SK-N-SH (cell line): Measurements from ENCODE around the gene SEMA4B. TPM values are rescaled to one million over a fixed set of nuclear protein-coding genes. Genes with fewer than 3 reads are reported as not detected.
A peak's percentile ranks its signal among the peaks of the same experiment; 100 is the strongest.

Experiments used
- CTCF ChIA-PET: fragments of 300-600, 350-600 bp; formaldehyde crosslinking; extraction: SDS; loops from one replicate; lab custom pipeline; 2021; lab: Yijun Ruan, JAX
- POLR2A ChIA-PET: fragments of 350-600 bp; sonication (Branson Sonifier 250); formaldehyde crosslinking; extraction: SDS; loops from one replicate; lab custom pipeline; 2020; ENCODE audit warnings: antibody characterized with exemption, inconsistent platforms; lab: Yijun Ruan, JAX
- DNase-seq: peaks from one replicate; pipeline ENCODE4 v3.0.0; 2012
- H2AFZ ChIP-seq: fragments of 200-600 bp; sonication (generic); 2 replicates; pipeline ENCODE4 v1.8.1; 2016; ENCODE audit warnings: antibody characterized with exemption, mild to moderate bottlenecking, low read depth
- H3F3A ChIP-seq: fragments of 200-600 bp; sonication (generic); replicated peaks from 2 replicates; pipeline ENCODE3; 2016; ENCODE audit warnings: antibody characterized with exemption, mild to moderate bottlenecking; ENCODE audit not compliant: insufficient read depth
- H3K27ac ChIP-seq, 2 experiments: fragments of 200-500 bp in 1 of 2; fragments of 200-600 bp in 1 of 2; sonication (Bioruptor generic) in 1 of 2; sonication (generic), shearing (Covaris generic) in 1 of 2; 2 replicates each; pipeline versions ENCODE4 v1.5.1 to v1.6.1; 2014 to 2016; ENCODE audit warnings: low read depth in 2 of 2, inconsistent platforms in 1 of 2, low read length in 1 of 2, mild to moderate bottlenecking in 1 of 2, mixed read lengths in 1 of 2
- H3K27me3 ChIP-seq: fragments of 200-600 bp; sonication (generic), shearing (Covaris generic); 2 replicates; pipeline ENCODE4 v1.6.1; 2016; ENCODE audit warnings: mixed run types; ENCODE audit not compliant: insufficient read depth
- H3K36me3 ChIP-seq, 2 experiments: fragments of 200-500 bp in 1 of 2; fragments of 200-600 bp in 1 of 2; sonication (Bioruptor generic) in 1 of 2; sonication (generic) in 1 of 2; replicated peaks in 1 of 2; 2 replicates each; pipeline versions ENCODE3 to v1.5.1; 2014 to 2016; ENCODE audit warnings: low read length in 1 of 2, mild to moderate bottlenecking in 1 of 2; ENCODE audit not compliant: insufficient read depth in 2 of 2, control insufficient read depth in 1 of 2
- H3K4me1 ChIP-seq, 2 experiments: fragments of 200-500 bp in 1 of 2; fragments of 200-600 bp in 1 of 2; sonication (Bioruptor generic) in 1 of 2; sonication (generic), shearing (Covaris generic) in 1 of 2; 2 replicates each; pipeline versions ENCODE4 v1.5.1 to v1.6.1; 2014 to 2016; ENCODE audit warnings: low read depth in 1 of 2, low read length in 1 of 2, mixed run types in 1 of 2; ENCODE audit not compliant: insufficient read depth in 2 of 2, control insufficient read depth in 1 of 2
- H3K4me2 ChIP-seq: fragments of 200-600 bp; sonication (generic), shearing (Covaris generic); 2 replicates; pipeline ENCODE4 v1.6.1; 2017; ENCODE audit warnings: mixed run types
- H3K4me3 ChIP-seq, 2 experiments: fragments of 200-500 bp in 1 of 2; fragments of 200-600 bp in 1 of 2; sonication (Bioruptor generic) in 1 of 2; sonication (generic), shearing (Covaris generic) in 1 of 2; 2 replicates each; pipeline versions ENCODE4 v1.5.1 to v1.8.1; 2014 to 2016; ENCODE audit warnings: low read depth in 2 of 2, inconsistent platforms in 1 of 2, low read length in 1 of 2, mild to moderate bottlenecking in 1 of 2, mixed read lengths in 1 of 2, moderate library complexity in 1 of 2
- H3K79me2 ChIP-seq: fragments of 200-600 bp; sonication (generic); 2 replicates; pipeline ENCODE4 v1.8.1; 2017; ENCODE audit warnings: mild to moderate bottlenecking; ENCODE audit not compliant: insufficient read depth
- H3K9ac ChIP-seq: fragments of 200-600 bp; sonication (generic); 2 replicates; pipeline ENCODE4 v1.6.1; 2017; ENCODE audit warnings: mixed run types
- H3K9me2 ChIP-seq: fragments of 200-600 bp; sonication (generic); 2 replicates; pipeline ENCODE4 v1.6.1; 2017; ENCODE audit warnings: mixed run types
- H3K9me3 ChIP-seq: fragments of 200-600 bp; sonication (generic); 2 replicates; pipeline ENCODE4 v1.6.1; 2017; ENCODE audit warnings: mixed run types, mild to moderate bottlenecking, moderate library complexity
- H4K20me1 ChIP-seq: fragments of 200-600 bp; sonication (generic); 2 replicates; pipeline ENCODE4 v1.6.1; 2017; ENCODE audit warnings: mild to moderate bottlenecking, mixed run types; ENCODE audit not compliant: insufficient read depth
- CHD2 ChIP-seq: fragments of 150-350 bp; IDR thresholded peaks from 2 replicates; pipeline ENCODE4 v1.6.1; 2018; ENCODE audit warnings: low read length; ENCODE audit not compliant: partially characterized antibody
- EZH2phosphoT487 ChIP-seq: fragments of 200-600 bp; sonication (generic); IDR thresholded peaks from 2 replicates; pipeline ENCODE4 v1.6.1; 2017; ENCODE audit warnings: low read depth, mixed run types, mild to moderate bottlenecking, antibody characterized with exemption, moderate library complexity, borderline replicate concordance
- GATA2 ChIP-seq: sonication (generic); formaldehyde crosslinking; IDR thresholded peaks from 2 replicates; pipeline ENCODE4 v1.5.0; 2020; ENCODE audit warnings: mild to moderate bottlenecking, missing genetic modification reagents
- IRF3 ChIP-seq: fragments of 150-350 bp; IDR thresholded peaks from 2 replicates; pipeline ENCODE4 v1.6.1; 2016; ENCODE audit warnings: mild to moderate bottlenecking, low read depth, low read length
- NFIC ChIP-seq: IDR thresholded peaks from 2 replicates; pipeline ENCODE4 v1.4.0; 2012; ENCODE audit warnings: borderline replicate concordance
- PBX3 ChIP-seq: IDR thresholded peaks from 2 replicates; pipeline ENCODE4; 2012
- POLR2AphosphoS5 ChIP-seq: IDR thresholded peaks from 2 replicates; pipeline ENCODE4 v1.6.1; 2012; ENCODE audit warnings: low read depth, low read length
- RCOR1 ChIP-seq: fragments of 150-350 bp; IDR thresholded peaks from 2 replicates; pipeline ENCODE4 v1.6.1; 2017; ENCODE audit warnings: antibody characterized with exemption, low read length
- REST ChIP-seq: IDR thresholded peaks from 2 replicates; pipeline ENCODE4 v1.6.1; 2012; ENCODE audit warnings: mild to moderate bottlenecking, low read depth, low read length, moderate library complexity
- SMC3 ChIP-seq: IDR thresholded peaks from 2 replicates; pipeline ENCODE4 v1.6.1; 2012; ENCODE audit warnings: low read depth, low read length, improper control_type of control experiment
- TEAD4 ChIP-seq: IDR thresholded peaks from 2 replicates; pipeline ENCODE4 v1.4.0; 2012; ENCODE audit warnings: mild to moderate bottlenecking, borderline replicate concordance; ENCODE audit not compliant: insufficient read depth
- USF1 ChIP-seq: IDR thresholded peaks from 2 replicates; pipeline ENCODE4 v1.4.0; 2012; ENCODE audit warnings: low read depth, borderline replicate concordance
- YY1 ChIP-seq: IDR thresholded peaks from 2 replicates; pipeline ENCODE4 v1.4.0; 2012; ENCODE audit warnings: low read depth, mild to moderate bottlenecking
- ZBTB33 ChIP-seq: IDR thresholded peaks from 2 replicates; pipeline ENCODE4 v1.4.0; 2012; ENCODE audit warnings: low read depth, borderline replicate concordance
- WGBS: methylation state at CpG from one replicate; pipeline ENCODE4 v1.1.6; 2017; ENCODE audit warnings: low lambda C conversion rate; 5-methylcytosine and 5-hydroxymethylcytosine counted together
- polyA plus RNA-seq, 3 experiments: library from polyadenylated mRNA; depleted of rRNA; stranded (reverse); fragments of >200 nt; gene quantifications; 2 replicates each; pipeline ENCODE4 v1.2.3, GENCODE V29; 2012

Gene SEMA4B
- polyA plus RNA-seq, 1 of the 3 experiments (the other 2 are of a cell fraction): 38.9 TPM

DNA sequence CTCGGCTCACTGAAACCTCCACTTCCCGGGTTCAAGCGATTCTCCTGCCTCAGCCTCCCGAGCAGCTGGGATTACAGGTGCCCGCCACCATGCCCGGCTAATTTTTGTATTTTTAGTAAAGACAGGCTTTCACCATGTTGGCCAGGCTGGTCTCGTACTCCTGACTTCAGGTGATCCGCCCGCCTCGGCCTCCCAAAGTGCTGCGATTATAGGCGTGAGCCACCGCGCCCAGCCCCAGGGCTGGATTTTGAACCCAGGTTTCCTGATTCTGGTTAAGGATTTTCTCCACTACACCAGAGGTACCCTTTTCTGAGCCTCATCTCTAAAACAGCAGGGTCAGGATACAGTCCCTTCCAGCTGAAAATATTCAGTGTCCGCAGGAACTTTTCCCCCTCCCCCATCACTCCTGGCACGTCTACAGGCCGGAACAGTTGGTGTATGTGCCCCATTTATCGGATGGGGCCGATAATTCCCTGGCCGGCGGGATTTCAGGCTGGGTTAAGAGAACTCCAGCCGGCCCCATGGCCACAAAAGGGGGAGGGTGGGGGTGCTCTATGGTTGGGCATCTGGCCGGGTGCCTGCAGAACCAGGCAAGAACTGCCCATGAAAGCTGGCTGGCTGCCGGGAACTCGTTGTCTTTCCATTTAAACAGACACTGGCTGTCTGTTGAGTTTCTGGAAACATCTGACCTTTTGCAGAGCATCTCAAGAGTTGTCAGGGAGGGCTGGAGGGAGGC lies 26.8 kb upstream of the SEMA4B start (continued):
- TF ChIP-seq PBX3 (peak; percentile 40; the same call in 1 of the 2 replicates), YY1 (no peak), REST (no peak), TEAD4 (no peak), USF1 (no peak), EZH2phosphoT487 (no peak)

GRCh38 chr15:90177012-90177411 lies 24.1 kb upstream of the SEMA4B start:
- Histone ChIP-seq H2AFZ (no peak overlapping the region), H3K9me2 (no peaks in the 10 kb centered on the region), H3K4me3 (no peak overlapping the region), H3K79me2 (no peaks in the 10 kb centered on the region; the same call in 1 of the 2 replicates), H3K4me1 (peaks cover 11 to 13% of the 10 kb centered on the region in 2 experiments; a peak in 2 of 4 replicates), H3K27ac (no peak overlapping the region), H4K20me1 (no peaks in the 10 kb centered on the region), H3F3A (peaks cover 3% of the 10 kb centered on the region), H3K36me3 (no peaks in the 10 kb centered on the region), H3K9ac (no peak overlapping the region), H3K27me3 (no peaks in the 10 kb centered on the region), H3K9me3 (no peaks in the 10 kb centered on the region), H3K4me2 (no peak overlapping the region)
- ChIA-PET CTCF (interaction anchor here (0.9 to 1.1 kb wide), 2 partner anchors 10 to 34 kb away, joined by 3 read pairs; no protein-coding TSS in a partner anchor), POLR2A (no interaction called here)
- 98% methylated on average over 9 of the region's 9 CpGs for WGBS
- DNase-seq: no peak
- TF ChIP-seq PBX3: no peak
- no peak for TF ChIP-seq REST
- no peak for TF ChIP-seq GATA2 (CRISPR knock-in tag)
- TF ChIP-seq POLR2AphosphoS5: no peak
- TF ChIP-seq SMC3: no peak
- TF ChIP-seq IRF3: no peak
- no peak for TF ChIP-seq CHD2
- no peak for TF ChIP-seq NFIC
- TF ChIP-seq RCOR1: no peak
- TF ChIP-seq YY1: no peak
- no peak for TF ChIP-seq ZBTB33
